Stomach (tissue), 4 donors: ENCODE measurements around the gene NUP93.

Experiments used
- EP300 ChIP-seq: sonication (generic); formaldehyde crosslinking; IDR thresholded peaks from one replicate; pipeline ENCODE4 v1.6.1; 2017; ENCODE audit warnings: antibody characterized with exemption
- POLR2A ChIP-seq, 4 donors: fragments of 450-650 bp; IDR thresholded peaks; one replicate each; pipeline ENCODE4 v1.6.1; 2016; ENCODE audit warnings: antibody characterized with exemption in 4 of 4, control low read depth in 2 of 4, mild to moderate bottlenecking in 1 of 4, moderate library complexity in 1 of 4
- POLR2AphosphoS5 ChIP-seq, 3 donors: sonication (generic); formaldehyde crosslinking; IDR thresholded peaks; one replicate each; pipeline ENCODE4 v1.6.1; 2016; ENCODE audit warnings: antibody characterized with exemption in 3 of 3
- TF ChIP-seq, protein P1 (sequence below), 7 experiments: fragments of 450-650 bp in 4 of 7; fragments of 200-600 bp in 3 of 7; sonication (generic) in 3 of 7; IDR thresholded peaks; one replicate each; pipeline ENCODE4 v1.5.1; 2016 to 2019; ENCODE audit warnings: antibody characterized with exemption in 7 of 7, control low read depth in 2 of 7, mild to moderate bottlenecking in 1 of 7

DNA sequence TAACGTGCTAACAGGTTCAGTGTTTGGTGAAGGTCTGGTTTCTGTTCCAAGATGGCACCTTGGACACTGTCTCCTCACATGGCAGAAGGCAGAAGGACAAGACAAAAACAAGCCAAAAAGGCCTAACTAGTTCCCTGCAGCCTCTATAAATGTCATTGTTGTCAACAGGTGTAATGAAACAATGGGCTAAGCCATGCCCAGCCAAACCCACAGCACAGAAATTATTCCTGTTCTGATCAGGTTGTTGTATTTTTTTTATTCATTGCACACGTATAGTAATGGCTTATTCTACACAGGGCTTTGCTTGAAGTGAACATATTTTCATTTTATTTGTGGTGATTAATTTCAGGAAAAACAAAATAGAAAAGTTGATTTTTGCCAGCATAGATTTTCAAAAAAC, 16.1 kb upstream of the NUP93 start:
- no peak for TF ChIP-seq EP300
- no peak for TF ChIP-seq POLR2AphosphoS5 (IDR thresholded peaks at IDR 0.05)
- TF ChIP-seq, protein P1, sequence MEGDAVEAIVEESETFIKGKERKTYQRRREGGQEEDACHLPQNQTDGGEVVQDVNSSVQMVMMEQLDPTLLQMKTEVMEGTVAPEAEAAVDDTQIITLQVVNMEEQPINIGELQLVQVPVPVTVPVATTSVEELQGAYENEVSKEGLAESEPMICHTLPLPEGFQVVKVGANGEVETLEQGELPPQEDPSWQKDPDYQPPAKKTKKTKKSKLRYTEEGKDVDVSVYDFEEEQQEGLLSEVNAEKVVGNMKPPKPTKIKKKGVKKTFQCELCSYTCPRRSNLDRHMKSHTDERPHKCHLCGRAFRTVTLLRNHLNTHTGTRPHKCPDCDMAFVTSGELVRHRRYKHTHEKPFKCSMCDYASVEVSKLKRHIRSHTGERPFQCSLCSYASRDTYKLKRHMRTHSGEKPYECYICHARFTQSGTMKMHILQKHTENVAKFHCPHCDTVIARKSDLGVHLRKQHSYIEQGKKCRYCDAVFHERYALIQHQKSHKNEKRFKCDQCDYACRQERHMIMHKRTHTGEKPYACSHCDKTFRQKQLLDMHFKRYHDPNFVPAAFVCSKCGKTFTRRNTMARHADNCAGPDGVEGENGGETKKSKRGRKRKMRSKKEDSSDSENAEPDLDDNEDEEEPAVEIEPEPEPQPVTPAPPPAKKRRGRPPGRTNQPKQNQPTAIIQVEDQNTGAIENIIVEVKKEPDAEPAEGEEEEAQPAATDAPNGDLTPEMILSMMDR (IDR thresholded peaks at IDR 0.05): no peak
- TF ChIP-seq POLR2A (IDR thresholded peaks at IDR 0.05): no peak
